Measurements from ENCODE around the gene CACNA1G.

CACNA1G gene

DNA sequence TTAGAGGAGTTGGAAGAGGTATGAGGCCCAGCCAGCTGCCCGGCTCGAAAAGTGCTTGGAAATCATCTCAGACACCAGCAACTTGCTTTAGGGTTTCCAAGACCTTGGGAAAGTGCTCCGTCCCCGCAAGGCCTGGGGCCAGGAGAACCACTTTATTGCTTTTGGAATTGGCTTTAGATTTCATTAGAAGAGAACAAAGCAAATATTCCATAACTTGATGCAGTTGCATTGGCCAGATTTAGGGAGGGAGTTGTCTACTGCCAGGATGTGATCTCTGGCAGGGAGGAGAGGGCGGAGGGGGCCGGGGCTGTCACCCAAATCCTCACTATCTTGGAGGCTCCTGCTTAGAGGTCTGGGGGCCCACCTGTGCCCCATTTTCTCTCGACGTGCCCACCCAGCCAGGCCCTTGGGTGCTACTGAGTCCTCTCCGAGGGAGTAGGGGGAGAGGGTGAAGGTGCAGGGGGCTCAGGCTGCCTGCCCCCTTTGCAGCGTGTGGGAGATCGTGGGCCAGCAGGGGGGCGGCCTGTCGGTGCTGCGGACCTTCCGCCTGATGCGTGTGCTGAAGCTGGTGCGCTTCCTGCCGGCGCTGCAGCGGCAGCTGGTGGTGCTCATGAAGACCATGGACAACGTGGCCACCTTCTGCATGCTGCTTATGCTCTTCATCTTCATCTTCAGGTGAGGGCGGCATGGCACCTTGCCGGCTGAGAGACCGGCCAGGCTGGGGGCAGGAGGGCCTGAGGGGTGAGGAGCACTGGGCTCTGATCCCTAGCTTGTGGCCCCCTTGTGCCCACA lies 30.6 kb downstream of the CACNA1G start:
- no peaks in the 10 kb centered on the region for H3K9me3 ChIP-seq (ENCODE audit: low read length)
- no peaks in the 10 kb centered on the region for H3F3A ChIP-seq (ENCODE audit: insufficient read depth, low read length)
- no peaks in the 10 kb centered on the region for H3K4me1 ChIP-seq (ENCODE audit: insufficient read depth, low read length, severe bottlenecking)
- H4K20me1 ChIP-seq (ENCODE audit: insufficient read depth, low read length): no peaks in the 10 kb centered on the region
- no peak overlapping the region for H2AFZ ChIP-seq (ENCODE audit: low read length)
- H3K9ac ChIP-seq (ENCODE audit: low read length): no peak overlapping the region
- H3K27ac ChIP-seq (ENCODE audit: low read depth, low read length, poor library complexity, severe bottlenecking): no peak overlapping the region
- H3K36me3 ChIP-seq (ENCODE audit: insufficient read depth, low read length): no peaks in the 10 kb centered on the region
- H3K79me2 ChIP-seq (ENCODE audit: insufficient read depth, low read length): no peaks in the 10 kb centered on the region
- TF ChIP-seq EZH2 (IDR thresholded peaks at IDR 0.05; ENCODE audit: borderline replicate concordance, low read length): no peak
- no peak for TF ChIP-seq CTCF (IDR thresholded peaks at IDR 0.05; ENCODE audit: low read length)
- H3K27me3 ChIP-seq (ENCODE audit: insufficient read depth, low read length): peaks cover 6% of the 10 kb centered on the region
- H3K4me2 ChIP-seq (ENCODE audit: low read length): no peak overlapping the region
- no peak overlapping the region for H3K4me3 ChIP-seq (ENCODE audit: low read depth, low read length, poor library complexity, severe bottlenecking)
- H3K9me2 ChIP-seq (ENCODE audit: low read depth, low read length): no peaks in the 10 kb centered on the region

DNA sequence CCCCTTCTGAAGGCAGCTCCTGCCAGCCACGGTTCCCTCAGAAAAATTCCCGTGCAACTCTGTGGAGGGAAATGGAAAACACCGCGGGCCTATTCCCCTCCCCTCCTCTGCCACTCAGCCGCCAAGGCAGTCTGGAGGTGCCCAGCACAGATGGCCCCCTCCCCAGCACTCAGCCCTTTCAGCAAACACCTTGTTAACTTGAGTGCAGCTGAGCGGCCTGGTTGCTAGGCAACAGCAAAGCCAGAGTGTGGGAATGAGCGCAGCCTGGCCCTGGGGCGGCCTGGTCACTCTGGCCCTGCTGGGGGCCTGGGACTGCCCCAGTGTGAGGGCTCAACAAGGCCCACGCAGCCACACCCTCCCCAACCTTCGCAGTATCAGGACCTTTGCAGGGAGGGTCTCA lies 32.8 kb downstream of the CACNA1G start:
- Histone ChIP-seq H2AFZ (ENCODE audit: low read length) (no peak overlapping the region), H3K79me2 (ENCODE audit: insufficient read depth, low read length) (no peaks in the 10 kb centered on the region), H3K27ac (ENCODE audit: low read depth, low read length, poor library complexity, severe bottlenecking) (no peak overlapping the region), H4K20me1 (ENCODE audit: insufficient read depth, low read length) (no peaks in the 10 kb centered on the region), H3K4me1 (ENCODE audit: insufficient read depth, low read length, severe bottlenecking) (no peaks in the 10 kb centered on the region), H3K9me3 (ENCODE audit: low read length) (no peaks in the 10 kb centered on the region), H3K9ac (ENCODE audit: low read length) (no peak overlapping the region), H3K4me2 (ENCODE audit: low read length) (no peak overlapping the region), H3K4me3 (ENCODE audit: low read depth, low read length, poor library complexity, severe bottlenecking) (no peak overlapping the region), H3K9me2 (ENCODE audit: low read depth, low read length) (no peaks in the 10 kb centered on the region), H3K27me3 (ENCODE audit: insufficient read depth, low read length) (peaks cover 6% of the 10 kb centered on the region; the same call in 1 of the 2 replicates), H3F3A (ENCODE audit: insufficient read depth, low read length) (no peaks in the 10 kb centered on the region), H3K36me3 (ENCODE audit: insufficient read depth, low read length) (no peaks in the 10 kb centered on the region)
- no peak for TF ChIP-seq CTCF (IDR thresholded peaks at IDR 0.05; ENCODE audit: low read length)
- TF ChIP-seq EZH2 (IDR thresholded peaks at IDR 0.05; ENCODE audit: borderline replicate concordance, low read length): no peak

GRCh38 chr17:50594128-50594823 lies 33.8 kb downstream of the CACNA1G start:
- H3K27ac ChIP-seq (ENCODE audit: low read depth, low read length, poor library complexity, severe bottlenecking): no peak overlapping the region
- no peaks in the 10 kb centered on the region for H3F3A ChIP-seq (ENCODE audit: insufficient read depth, low read length)
- no peaks in the 10 kb centered on the region for H4K20me1 ChIP-seq (ENCODE audit: insufficient read depth, low read length)
- no peak overlapping the region for H2AFZ ChIP-seq (ENCODE audit: low read length)
- H3K27me3 ChIP-seq (ENCODE audit: insufficient read depth, low read length): peaks cover 6% of the 10 kb centered on the region; the same call in 1 of the 2 replicates
- no peaks in the 10 kb centered on the region for H3K79me2 ChIP-seq (ENCODE audit: insufficient read depth, low read length)
- no peaks in the 10 kb centered on the region for H3K9me2 ChIP-seq (ENCODE audit: low read depth, low read length)
- no peaks in the 10 kb centered on the region for H3K4me1 ChIP-seq (ENCODE audit: insufficient read depth, low read length, severe bottlenecking)
- no peaks in the 10 kb centered on the region for H3K9me3 ChIP-seq (ENCODE audit: low read length)
- no peaks in the 10 kb centered on the region for H3K36me3 ChIP-seq (ENCODE audit: insufficient read depth, low read length)
- TF ChIP-seq EZH2 (IDR thresholded peaks at IDR 0.05; ENCODE audit: borderline replicate concordance, low read length) (no peak), CTCF (IDR thresholded peaks at IDR 0.05; ENCODE audit: low read length) (no peak)
- no peak overlapping the region for H3K4me2 ChIP-seq (ENCODE audit: low read length)
- H3K9ac ChIP-seq (ENCODE audit: low read length): no peak overlapping the region
- no peak overlapping the region for H3K4me3 ChIP-seq (ENCODE audit: low read depth, low read length, poor library complexity, severe bottlenecking)
